Kidney (tissue), 14 donors: ENCODE measurements around the gene NSUN6. TPM values are rescaled to one million over a fixed set of nuclear protein-coding genes. Genes with fewer than 3 reads are reported as not detected.

Experiments
- DNase-seq, 5 donors: peaks; one replicate each; pipeline ENCODE4 v3.0.0-alpha.2; 2013 to 2020
- FAIRE-seq: peaks from 2 replicates; lab custom pipeline; 2012; peaks lifted over from hg19 to GRCh38; lab: Jason Lieb, UNC
- H3K27ac ChIP-seq, 2 donors: one replicate each; pipeline ENCODE4 v1.7.0; 2013; ENCODE audit warnings: low read depth in 2 of 2, low read length in 2 of 2, inconsistent platforms in 1 of 2
- H3K27me3 ChIP-seq: one replicate; pipeline ENCODE4 v1.7.1; 2013; ENCODE audit warnings: low read length, inconsistent platforms; ENCODE audit not compliant: control insufficient read depth, insufficient read depth
- H3K36me3 ChIP-seq, 3 donors: one replicate each; pipeline versions ENCODE4 v1.7.0 to v1.7.1; 2013; ENCODE audit warnings: low read length in 3 of 3, control low read depth in 1 of 3, inconsistent platforms in 1 of 3; ENCODE audit not compliant: insufficient read depth in 3 of 3, control insufficient read depth in 2 of 3
- H3K4me1 ChIP-seq, 3 donors: one replicate each; pipeline versions ENCODE4 v1.7.0 to v1.7.1; 2013; ENCODE audit warnings: low read length in 3 of 3, inconsistent platforms in 1 of 3, low read depth in 1 of 3; ENCODE audit not compliant: control insufficient read depth in 2 of 3, insufficient read depth in 2 of 3
- H3K4me3 ChIP-seq, 3 donors: one replicate each; pipeline versions ENCODE4 v1.7.0 to v1.8.1; 2013; ENCODE audit warnings: low read length in 3 of 3, control low read depth in 1 of 3, inconsistent platforms in 1 of 3
- H3K9ac ChIP-seq, 3 donors: one replicate each; pipeline versions ENCODE4 v1.7.0 to v1.7.1; 2013; ENCODE audit warnings: low read length in 3 of 3, control low read depth in 1 of 3, inconsistent platforms in 1 of 3
- H3K9me3 ChIP-seq, 3 donors: one replicate each; pipeline versions ENCODE4 v1.7.0 to v1.7.1; 2013; ENCODE audit warnings: low read length in 3 of 3, control low read depth in 1 of 3, inconsistent platforms in 1 of 3; ENCODE audit not compliant: control insufficient read depth in 2 of 3, insufficient read depth in 1 of 3
- intact Hi-C: fragments of 100-400 bp; cut with DNase I; formaldehyde crosslinking; loops from one replicate; pipeline ENCODE4 v1.11.1; 2022
- polyA plus RNA-seq: library from polyadenylated mRNA; stranded (reverse); fragments of 350-450 nt; fragmentation: Illumina TruSeq; extraction: RNeasy Lipid Tissue Mini Kit (QIAGEN cat#74804); gene quantifications from one replicate; pipeline ENCODE4 v1.2.3, GENCODE V29; 2014; ENCODE audit warnings: low read depth, low replicate concordance; ENCODE audit not compliant: insufficient read depth
- total RNA-seq: library from RNA; stranded (reverse); fragmentation: NEBNext Ultra II Directional; extraction: Animal tissue kit (Norgen Biotek cat#: 25700); gene quantifications from one replicate; pipeline ENCODE4 v1.2.1, GENCODE V29; 2021
- TF ChIP-seq, protein P1 (sequence below): IDR thresholded peaks from 3 replicates; pipeline ENCODE4 v1.5.1; 2012; ENCODE audit warnings: mild to moderate bottlenecking, moderate library complexity, borderline replicate concordance; ENCODE audit not compliant: insufficient read depth; ENCODE audit errors: extremely low read depth
- donor health status: control.
- donor health status: control.
- donor health status: control.
- donor health status: control.
- donor health status: control.
- donor health status: DM: yes; HTN: yes; CAD: no.
- donor health status: Normal renal cell carcinoma (clear cell type).

The NSUN6 gene
- total and polyA plus RNA-seq, 2 donors from 2014 or later = 6.3 to 19.3 TPM

DNA sequence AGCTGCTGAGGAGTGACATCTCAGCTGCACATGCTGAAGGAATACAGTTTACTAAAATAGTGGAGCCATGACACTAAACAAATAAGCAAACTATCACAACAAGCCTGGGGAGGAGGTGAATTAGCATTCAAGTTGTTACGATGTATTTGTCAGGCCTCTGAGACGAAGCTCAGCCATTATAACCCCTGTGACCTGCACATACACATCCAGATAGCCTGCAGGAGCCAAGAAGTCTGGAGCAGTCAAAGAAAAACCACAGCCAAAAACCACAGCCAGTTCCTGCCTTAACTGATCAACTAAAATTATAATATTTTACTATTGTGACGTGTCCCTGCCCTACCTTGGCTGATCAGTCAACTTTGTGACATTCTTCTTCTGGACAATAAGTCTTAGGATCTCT is 68.6 kb downstream of the NSUN6 start:
- Histone ChIP-seq H3K36me3 (peaks cover 0 to 2% (median 0%) of the 10 kb centered on the region in 3 donors), H3K4me1 (no peaks in the 10 kb centered on the region), H3K9me3 (no peaks in the 10 kb centered on the region), H3K27me3 (no peaks in the 10 kb centered on the region), H3K4me3 (no peak overlapping the region), H3K27ac (no peak overlapping the region), H3K9ac (no peak overlapping the region)
- intact Hi-C loops = no loop called here
- DNase-seq = no peak
- TF ChIP-seq, protein P1, sequence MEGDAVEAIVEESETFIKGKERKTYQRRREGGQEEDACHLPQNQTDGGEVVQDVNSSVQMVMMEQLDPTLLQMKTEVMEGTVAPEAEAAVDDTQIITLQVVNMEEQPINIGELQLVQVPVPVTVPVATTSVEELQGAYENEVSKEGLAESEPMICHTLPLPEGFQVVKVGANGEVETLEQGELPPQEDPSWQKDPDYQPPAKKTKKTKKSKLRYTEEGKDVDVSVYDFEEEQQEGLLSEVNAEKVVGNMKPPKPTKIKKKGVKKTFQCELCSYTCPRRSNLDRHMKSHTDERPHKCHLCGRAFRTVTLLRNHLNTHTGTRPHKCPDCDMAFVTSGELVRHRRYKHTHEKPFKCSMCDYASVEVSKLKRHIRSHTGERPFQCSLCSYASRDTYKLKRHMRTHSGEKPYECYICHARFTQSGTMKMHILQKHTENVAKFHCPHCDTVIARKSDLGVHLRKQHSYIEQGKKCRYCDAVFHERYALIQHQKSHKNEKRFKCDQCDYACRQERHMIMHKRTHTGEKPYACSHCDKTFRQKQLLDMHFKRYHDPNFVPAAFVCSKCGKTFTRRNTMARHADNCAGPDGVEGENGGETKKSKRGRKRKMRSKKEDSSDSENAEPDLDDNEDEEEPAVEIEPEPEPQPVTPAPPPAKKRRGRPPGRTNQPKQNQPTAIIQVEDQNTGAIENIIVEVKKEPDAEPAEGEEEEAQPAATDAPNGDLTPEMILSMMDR = no peak
- FAIRE-seq = no peak

DNA sequence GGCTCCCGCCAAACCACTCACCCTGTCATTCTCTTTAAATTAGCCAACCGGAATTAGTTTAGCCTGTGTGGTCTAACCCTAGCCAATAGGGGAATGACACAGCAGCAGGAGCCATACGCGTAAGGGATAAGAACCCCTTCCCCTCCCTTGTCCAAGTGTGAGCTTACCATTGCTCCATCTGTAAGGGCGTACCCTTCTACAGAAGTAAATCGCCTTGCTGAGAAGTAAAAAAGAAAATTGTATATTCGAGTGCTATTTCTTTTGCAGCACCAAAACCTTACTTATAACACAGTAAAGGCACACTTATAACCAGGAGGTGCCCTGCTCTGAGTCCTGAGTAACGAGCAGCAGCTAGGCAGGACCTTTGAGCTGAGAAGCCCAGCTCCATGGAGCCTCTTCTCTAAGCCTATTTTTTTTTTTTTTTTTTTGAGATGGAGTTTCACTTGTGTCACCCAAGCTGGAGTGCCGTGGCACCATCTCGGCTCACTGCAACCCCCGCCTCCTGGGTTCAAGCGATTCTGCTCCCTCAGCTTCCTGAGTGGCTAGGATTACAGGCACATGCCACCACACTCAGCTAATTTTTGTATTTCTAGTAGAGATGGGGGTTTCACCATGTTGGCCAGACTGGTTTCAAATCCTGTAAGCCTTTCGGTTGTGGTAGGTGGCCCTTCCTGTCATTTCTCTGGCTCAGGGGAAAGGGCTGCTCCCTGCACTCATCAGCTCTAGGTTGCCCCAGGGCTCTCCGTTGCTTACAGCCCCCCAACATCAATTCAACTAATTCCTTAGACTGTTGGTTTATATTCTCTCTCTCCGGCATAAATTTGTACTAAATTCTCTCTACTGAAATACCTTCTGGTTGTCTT is 73.3 kb downstream of the NSUN6 start:
- DNase-seq = no peak
- H3K27ac ChIP-seq = no peak overlapping the region
- H3K4me3 ChIP-seq = no peak overlapping the region
- no peak overlapping the region for H3K9ac ChIP-seq
- intact Hi-C loops = no loop called here
- TF ChIP-seq, protein P1 = no peak
- peaks cover 0 to 2% (median 0%) of the 10 kb centered on the region in 3 donors for H3K9me3 ChIP-seq
- no peaks in the 10 kb centered on the region for H3K36me3 ChIP-seq
- H3K4me1 ChIP-seq = no peaks in the 10 kb centered on the region
- H3K27me3 ChIP-seq = no peaks in the 10 kb centered on the region
- FAIRE-seq = no peak

DNA sequence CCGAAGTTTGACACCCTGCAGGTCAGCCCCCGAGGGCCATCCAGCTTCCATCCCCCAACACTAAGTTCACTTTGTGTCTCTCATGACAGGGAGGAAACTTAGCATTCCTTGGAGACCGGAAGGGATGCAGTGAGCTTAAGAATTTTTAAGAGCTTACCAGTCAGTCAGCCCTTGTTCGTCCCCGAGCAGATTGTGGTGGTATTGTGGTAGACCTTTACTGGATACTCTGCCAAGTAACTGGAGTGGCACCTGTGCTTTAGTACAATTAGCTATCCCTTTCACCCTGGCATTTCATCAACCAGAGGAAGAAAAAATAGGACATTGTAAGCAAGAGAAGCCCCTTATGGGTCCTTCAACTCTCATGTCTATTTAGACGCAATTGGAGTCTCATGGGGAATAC is 74.8 kb downstream of the NSUN6 start:
- TF ChIP-seq, protein P1 = no peak

More for the DNA sequence above, 74.8 kb downstream of the NSUN6 start:
- no peaks in the 10 kb centered on the region for H3K4me1 ChIP-seq
- FAIRE-seq (no peak), DNase-seq (no peak)
- no peak overlapping the region for H3K4me3 ChIP-seq
- H3K36me3 ChIP-seq = no peaks in the 10 kb centered on the region
- H3K9me3 ChIP-seq = peaks cover 0 to 3% (median 0%) of the 10 kb centered on the region in 3 donors
- H3K9ac ChIP-seq = no peak overlapping the region
- H3K27ac ChIP-seq = no peak overlapping the region
- intact Hi-C loops = no loop called here
- no peaks in the 10 kb centered on the region for H3K27me3 ChIP-seq
